ENCODE data around the gene IL17RE.

DNA sequence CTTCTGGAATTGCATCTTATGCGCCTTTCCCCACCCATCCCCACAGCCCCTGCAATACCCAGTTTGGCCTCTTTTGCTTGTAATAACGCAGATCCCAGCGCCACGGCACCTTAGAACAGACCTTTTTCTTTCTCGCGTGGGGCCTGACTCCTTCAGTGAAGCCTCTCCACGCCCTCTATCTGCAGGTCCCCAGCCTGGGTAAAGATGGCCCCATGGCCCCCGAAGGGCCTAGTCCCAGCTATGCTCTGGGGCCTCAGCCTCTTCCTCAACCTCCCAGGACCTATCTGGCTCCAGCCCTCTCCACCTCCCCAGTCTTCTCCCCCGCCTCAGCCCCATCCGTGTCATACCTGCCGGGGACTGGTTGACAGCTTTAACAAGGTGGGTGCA is 31.6 kb downstream of the IL17RE start:
- TF ChIP-seq, protein P1, sequence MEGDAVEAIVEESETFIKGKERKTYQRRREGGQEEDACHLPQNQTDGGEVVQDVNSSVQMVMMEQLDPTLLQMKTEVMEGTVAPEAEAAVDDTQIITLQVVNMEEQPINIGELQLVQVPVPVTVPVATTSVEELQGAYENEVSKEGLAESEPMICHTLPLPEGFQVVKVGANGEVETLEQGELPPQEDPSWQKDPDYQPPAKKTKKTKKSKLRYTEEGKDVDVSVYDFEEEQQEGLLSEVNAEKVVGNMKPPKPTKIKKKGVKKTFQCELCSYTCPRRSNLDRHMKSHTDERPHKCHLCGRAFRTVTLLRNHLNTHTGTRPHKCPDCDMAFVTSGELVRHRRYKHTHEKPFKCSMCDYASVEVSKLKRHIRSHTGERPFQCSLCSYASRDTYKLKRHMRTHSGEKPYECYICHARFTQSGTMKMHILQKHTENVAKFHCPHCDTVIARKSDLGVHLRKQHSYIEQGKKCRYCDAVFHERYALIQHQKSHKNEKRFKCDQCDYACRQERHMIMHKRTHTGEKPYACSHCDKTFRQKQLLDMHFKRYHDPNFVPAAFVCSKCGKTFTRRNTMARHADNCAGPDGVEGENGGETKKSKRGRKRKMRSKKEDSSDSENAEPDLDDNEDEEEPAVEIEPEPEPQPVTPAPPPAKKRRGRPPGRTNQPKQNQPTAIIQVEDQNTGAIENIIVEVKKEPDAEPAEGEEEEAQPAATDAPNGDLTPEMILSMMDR (IDR thresholded peaks at IDR 0.05): no peak
- no peak for TF ChIP-seq POLR2A (IDR thresholded peaks at IDR 0.05)
